HepG2 (cell line): ENCODE data around the gene EFNA2. TPM values are rescaled to one million over a fixed set of nuclear protein-coding genes. Genes with fewer than 3 reads are reported as not detected.

Experiments used
- PAX8 ChIP-seq: sonication (generic); formaldehyde crosslinking; IDR thresholded peaks from 2 replicates; pipeline ENCODE4 v1.8.0; 2022; ENCODE audit warnings: mild to moderate bottlenecking, missing genetic modification reagents, borderline replicate concordance
- PHF21A ChIP-seq: sonication (generic); formaldehyde crosslinking; IDR thresholded peaks from 2 replicates; pipeline ENCODE4 v1.5.0; 2020; ENCODE audit warnings: mild to moderate bottlenecking, missing genetic modification reagents
- RBM39 ChIP-seq: fragments of 200-400 bp; formaldehyde crosslinking; IDR thresholded peaks from one replicate; pipeline ENCODE4 v1.6.1; 2018; ENCODE audit warnings: antibody characterized with exemption, mild to moderate bottlenecking, low read depth, low read length; ENCODE audit not compliant: poor library complexity, severe bottlenecking
- ZFP62 ChIP-seq: sonication (generic); formaldehyde crosslinking; IDR thresholded peaks from 2 replicates; pipeline ENCODE4 v1.4.0; 2020; ENCODE audit warnings: missing genetic modification reagents
- ZFY ChIP-seq: sonication (generic); formaldehyde crosslinking; IDR thresholded peaks from 2 replicates; pipeline ENCODE4 v1.4.0; 2020; ENCODE audit warnings: missing genetic modification reagents
- ZNF33B ChIP-seq: sonication (generic); formaldehyde crosslinking; IDR thresholded peaks from 2 replicates; pipeline ENCODE4 v1.5.1; 2020; ENCODE audit warnings: mild to moderate bottlenecking, missing genetic modification reagents
- ZNF367 ChIP-seq: sonication (generic); formaldehyde crosslinking; IDR thresholded peaks from 2 replicates; pipeline ENCODE4 v1.4.0; 2020; ENCODE audit warnings: missing genetic modification reagents, borderline replicate concordance
- ZNF44 ChIP-seq: sonication (generic); formaldehyde crosslinking; IDR thresholded peaks from 2 replicates; pipeline ENCODE4 v1.5.1; 2020; ENCODE audit warnings: mild to moderate bottlenecking, missing genetic modification reagents
- ZNF567 ChIP-seq: sonication (generic); formaldehyde crosslinking; IDR thresholded peaks from 2 replicates; pipeline ENCODE4 v1.8.1; 2023; ENCODE audit warnings: mild to moderate bottlenecking, missing genetic modification reagents, borderline replicate concordance
- ZSCAN9 ChIP-seq: IDR thresholded peaks from 2 replicates; pipeline ENCODE4 v1.6.1; 2016; ENCODE audit warnings: borderline replicate concordance
- polyA plus RNA-seq, 8 experiments: library from polyadenylated mRNA; depleted of rRNA in 3 of 8; stranded (reverse) in 7 of 8; unstranded in 1 of 8; fragments of >200 nt; fragmentation: Illumina TruSeq in 4 of 8; extraction: Trizol in 4 of 8; gene quantifications; 2 replicates each; pipeline versions ENCODE4 v1.2.1 to v1.2.3, GENCODE V29; 2011 to 2016; ENCODE audit warnings: low read depth in 4 of 8, missing spikeins in 1 of 8, mixed read lengths in 1 of 8; ENCODE audit not compliant: insufficient read depth in 1 of 8
- total RNA-seq, 5 experiments: library from RNA; depleted of rRNA; stranded (reverse); fragments of >200 nt; fragmentation: Illumina TruSeq; extraction: Trizol; gene quantifications; 2 replicates each; pipeline ENCODE4 v1.2.3, GENCODE V29; 2016; ENCODE audit warnings: low read depth in 1 of 5
- TF ChIP-seq, protein P1 (sequence below): sonication (generic); formaldehyde crosslinking; conservative IDR thresholded peaks from 2 replicates; pipeline ENCODE4 v1.4.0; 2020; ENCODE audit warnings: missing genetic modification reagents
- TF ChIP-seq, protein P2 (sequence below): IDR thresholded peaks from 2 replicates; pipeline ENCODE4 v1.6.1; 2016; ENCODE audit warnings: mild to moderate bottlenecking
- TF ChIP-seq, protein P3 (sequence below): sonication (generic); formaldehyde crosslinking; conservative IDR thresholded peaks from 2 replicates; pipeline ENCODE4 v1.4.0; 2020; ENCODE audit warnings: mild to moderate bottlenecking, missing genetic modification reagents, moderate library complexity
- TF ChIP-seq, protein P4 (sequence below): sonication (generic); formaldehyde crosslinking; IDR thresholded peaks from 2 replicates; pipeline ENCODE4 v1.4.0; 2020; ENCODE audit warnings: mild to moderate bottlenecking, low read depth, missing genetic modification reagents
- TF ChIP-seq, protein P5 (sequence below): sonication (generic); formaldehyde crosslinking; conservative IDR thresholded peaks from 2 replicates; pipeline ENCODE4 v1.8.1; 2023; ENCODE audit warnings: missing genetic modification reagents

The EFNA2 gene
- total and polyA plus RNA-seq, 2 of the 13 experiments (the other 11 are each of a cell fraction or from before 2014, with no cell fraction given) = 6.0 to 9.9 TPM

DNA sequence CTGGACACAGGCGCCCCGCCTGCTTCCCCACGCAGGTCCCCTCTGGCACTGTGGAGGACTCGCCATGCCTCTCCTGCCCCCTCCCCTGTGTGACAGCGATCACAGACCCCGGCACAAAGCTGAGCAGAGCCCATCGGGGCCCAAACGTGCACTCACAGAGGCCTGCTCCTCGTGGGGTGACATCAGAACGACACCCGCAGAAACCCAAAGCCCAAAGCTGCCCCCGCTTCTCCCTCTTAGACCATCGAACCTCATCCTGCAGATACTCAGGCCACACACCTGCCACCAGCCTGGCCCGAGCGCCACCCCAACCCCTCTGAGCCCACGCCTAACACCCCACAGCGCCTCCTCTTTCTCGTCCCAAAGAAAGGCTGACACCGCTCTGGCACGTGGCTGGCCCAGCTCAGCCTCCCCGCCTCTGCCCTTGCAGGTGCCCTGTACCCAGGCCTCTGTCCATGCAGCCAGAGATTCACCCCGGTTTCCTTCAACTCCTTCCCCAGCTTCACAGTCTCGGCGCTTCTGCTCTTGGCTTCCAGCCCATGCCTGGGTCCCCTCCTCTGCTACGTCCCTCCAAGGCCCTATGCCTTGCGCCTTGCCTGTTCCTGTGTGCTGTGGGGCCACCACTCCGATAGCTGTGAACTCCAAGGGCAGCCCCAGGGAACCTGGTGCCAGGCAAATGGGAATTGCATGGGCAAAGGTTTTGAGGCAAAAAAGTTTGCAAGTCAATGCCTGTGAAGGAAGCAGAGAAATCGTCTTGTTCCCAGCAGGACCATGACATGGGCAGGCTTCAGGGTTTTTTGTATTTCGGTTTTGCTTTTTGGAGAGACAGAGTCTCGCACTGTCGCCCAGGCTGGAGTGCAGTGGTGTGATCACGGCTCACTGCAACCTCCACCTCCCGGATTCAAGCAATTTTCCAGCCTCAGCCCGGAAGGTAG is 47.0 kb upstream of the EFNA2 start (continued):
- TF ChIP-seq, protein P1, sequence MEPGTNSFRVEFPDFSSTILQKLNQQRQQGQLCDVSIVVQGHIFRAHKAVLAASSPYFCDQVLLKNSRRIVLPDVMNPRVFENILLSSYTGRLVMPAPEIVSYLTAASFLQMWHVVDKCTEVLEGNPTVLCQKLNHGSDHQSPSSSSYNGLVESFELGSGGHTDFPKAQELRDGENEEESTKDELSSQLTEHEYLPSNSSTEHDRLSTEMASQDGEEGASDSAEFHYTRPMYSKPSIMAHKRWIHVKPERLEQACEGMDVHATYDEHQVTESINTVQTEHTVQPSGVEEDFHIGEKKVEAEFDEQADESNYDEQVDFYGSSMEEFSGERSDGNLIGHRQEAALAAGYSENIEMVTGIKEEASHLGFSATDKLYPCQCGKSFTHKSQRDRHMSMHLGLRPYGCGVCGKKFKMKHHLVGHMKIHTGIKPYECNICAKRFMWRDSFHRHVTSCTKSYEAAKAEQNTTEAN (CRISPR knock-in tag) = no peak
- TF ChIP-seq PHF21A (CRISPR knock-in tag) (0 out of 2 replicates have a peak, but pooled peaks have one; percentile 13), RBM39 (no peak), ZNF367 (CRISPR knock-in tag) (no peak), ZNF33B (CRISPR knock-in tag) (0 out of 2 replicates have a peak, but pooled peaks have one; percentile 43), ZFY (CRISPR knock-in tag) (peak; percentile 66), ZNF44 (no peak), ZNF567 (CRISPR knock-in tag) (0 out of 2 replicates have a peak, but pooled peaks have one; percentile 60), ZSCAN9 (CRISPR knock-in tag) (no peak), ZFP62 (CRISPR knock-in tag) (no peak), PAX8 (no peak)
- TF ChIP-seq, protein P2, sequence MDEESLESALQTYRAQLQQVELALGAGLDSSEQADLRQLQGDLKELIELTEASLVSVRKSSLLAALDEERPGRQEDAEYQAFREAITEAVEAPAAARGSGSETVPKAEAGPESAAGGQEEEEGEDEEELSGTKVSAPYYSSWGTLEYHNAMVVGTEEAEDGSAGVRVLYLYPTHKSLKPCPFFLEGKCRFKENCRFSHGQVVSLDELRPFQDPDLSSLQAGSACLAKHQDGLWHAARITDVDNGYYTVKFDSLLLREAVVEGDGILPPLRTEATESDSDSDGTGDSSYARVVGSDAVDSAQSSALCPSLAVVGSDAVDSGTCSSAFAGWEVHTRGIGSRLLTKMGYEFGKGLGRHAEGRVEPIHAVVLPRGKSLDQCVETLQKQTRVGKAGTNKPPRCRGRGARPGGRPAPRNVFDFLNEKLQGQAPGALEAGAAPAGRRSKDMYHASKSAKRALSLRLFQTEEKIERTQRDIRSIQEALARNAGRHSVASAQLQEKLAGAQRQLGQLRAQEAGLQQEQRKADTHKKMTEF = 0 out of 2 replicates have a peak, but pooled peaks have one; percentile 13
- TF ChIP-seq, protein P3, sequence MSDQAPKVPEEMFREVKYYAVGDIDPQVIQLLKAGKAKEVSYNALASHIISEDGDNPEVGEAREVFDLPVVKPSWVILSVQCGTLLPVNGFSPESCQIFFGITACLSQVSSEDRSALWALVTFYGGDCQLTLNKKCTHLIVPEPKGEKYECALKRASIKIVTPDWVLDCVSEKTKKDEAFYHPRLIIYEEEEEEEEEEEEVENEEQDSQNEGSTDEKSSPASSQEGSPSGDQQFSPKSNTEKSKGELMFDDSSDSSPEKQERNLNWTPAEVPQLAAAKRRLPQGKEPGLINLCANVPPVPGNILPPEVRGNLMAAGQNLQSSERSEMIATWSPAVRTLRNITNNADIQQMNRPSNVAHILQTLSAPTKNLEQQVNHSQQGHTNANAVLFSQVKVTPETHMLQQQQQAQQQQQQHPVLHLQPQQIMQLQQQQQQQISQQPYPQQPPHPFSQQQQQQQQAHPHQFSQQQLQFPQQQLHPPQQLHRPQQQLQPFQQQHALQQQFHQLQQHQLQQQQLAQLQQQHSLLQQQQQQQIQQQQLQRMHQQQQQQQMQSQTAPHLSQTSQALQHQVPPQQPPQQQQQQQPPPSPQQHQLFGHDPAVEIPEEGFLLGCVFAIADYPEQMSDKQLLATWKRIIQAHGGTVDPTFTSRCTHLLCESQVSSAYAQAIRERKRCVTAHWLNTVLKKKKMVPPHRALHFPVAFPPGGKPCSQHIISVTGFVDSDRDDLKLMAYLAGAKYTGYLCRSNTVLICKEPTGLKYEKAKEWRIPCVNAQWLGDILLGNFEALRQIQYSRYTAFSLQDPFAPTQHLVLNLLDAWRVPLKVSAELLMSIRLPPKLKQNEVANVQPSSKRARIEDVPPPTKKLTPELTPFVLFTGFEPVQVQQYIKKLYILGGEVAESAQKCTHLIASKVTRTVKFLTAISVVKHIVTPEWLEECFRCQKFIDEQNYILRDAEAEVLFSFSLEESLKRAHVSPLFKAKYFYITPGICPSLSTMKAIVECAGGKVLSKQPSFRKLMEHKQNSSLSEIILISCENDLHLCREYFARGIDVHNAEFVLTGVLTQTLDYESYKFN (CRISPR knock-in tag) = 0 out of 2 replicates have a peak, but pooled peaks have one; percentile 20
- TF ChIP-seq, protein P4, sequence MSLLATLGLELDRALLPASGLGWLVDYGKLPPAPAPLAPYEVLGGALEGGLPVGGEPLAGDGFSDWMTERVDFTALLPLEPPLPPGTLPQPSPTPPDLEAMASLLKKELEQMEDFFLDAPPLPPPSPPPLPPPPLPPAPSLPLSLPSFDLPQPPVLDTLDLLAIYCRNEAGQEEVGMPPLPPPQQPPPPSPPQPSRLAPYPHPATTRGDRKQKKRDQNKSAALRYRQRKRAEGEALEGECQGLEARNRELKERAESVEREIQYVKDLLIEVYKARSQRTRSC (CRISPR knock-in tag) = no peak
- TF ChIP-seq, protein P5, sequence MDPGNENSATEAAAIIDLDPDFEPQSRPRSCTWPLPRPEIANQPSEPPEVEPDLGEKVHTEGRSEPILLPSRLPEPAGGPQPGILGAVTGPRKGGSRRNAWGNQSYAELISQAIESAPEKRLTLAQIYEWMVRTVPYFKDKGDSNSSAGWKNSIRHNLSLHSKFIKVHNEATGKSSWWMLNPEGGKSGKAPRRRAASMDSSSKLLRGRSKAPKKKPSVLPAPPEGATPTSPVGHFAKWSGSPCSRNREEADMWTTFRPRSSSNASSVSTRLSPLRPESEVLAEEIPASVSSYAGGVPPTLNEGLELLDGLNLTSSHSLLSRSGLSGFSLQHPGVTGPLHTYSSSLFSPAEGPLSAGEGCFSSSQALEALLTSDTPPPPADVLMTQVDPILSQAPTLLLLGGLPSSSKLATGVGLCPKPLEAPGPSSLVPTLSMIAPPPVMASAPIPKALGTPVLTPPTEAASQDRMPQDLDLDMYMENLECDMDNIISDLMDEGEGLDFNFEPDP (CRISPR knock-in tag) = 0 out of 2 replicates have a peak, but pooled peaks have one; percentile 56
